ENCODE results near the gene SMIM36. TPM values are rescaled to one million over a fixed set of nuclear protein-coding genes. Genes with fewer than 3 reads are reported as not detected.

Gene SMIM36
- total and polyA plus RNA-seq, 10 of the 15 experiments (the other 5 are each of a cell fraction or from before 2014, with no cell fraction given), result not detected

DNA sequence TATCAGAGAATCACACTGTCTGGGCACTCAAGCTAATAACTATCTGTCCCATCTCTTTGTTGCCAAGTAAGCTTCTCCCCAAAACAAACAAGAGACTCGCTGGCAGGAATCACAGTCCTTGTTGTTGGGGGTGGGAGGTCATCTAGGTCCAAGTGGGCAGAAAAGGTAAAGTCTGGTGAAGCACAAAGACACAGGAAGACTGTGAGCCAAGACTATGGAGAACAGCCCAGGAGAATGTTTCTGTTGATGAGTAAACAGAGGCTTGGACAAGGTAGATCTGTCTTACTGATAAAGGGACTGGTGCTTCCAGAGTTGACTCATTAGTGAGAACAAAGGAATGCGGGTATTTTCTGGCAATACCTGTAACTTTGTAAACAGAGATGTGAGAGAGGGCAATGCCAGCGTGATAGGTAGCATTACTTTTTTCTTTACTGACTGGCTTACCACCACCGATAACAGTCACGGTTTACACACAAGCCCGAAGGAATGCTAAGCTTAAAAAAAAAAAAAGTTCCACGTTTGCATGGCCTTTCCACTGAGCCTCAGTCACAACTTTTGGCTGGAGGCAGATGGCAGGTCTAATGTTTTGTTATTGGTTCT, 78.1 kb downstream of the SMIM36 start:
- no peaks in the 10 kb centered on the region for H3K9me3 ChIP-seq (replicated peaks; ENCODE audit: control insufficient read depth, insufficient read depth, low read length)
- TF ChIP-seq SMARCA5 (IDR thresholded peaks at IDR 0.05) (no peak), JUNB (IDR thresholded peaks at IDR 0.05) (peak; percentile 49), MLLT1 (IDR thresholded peaks at IDR 0.05) (0 out of 2 replicates have a peak, but pooled peaks have one; percentile 33), FOXM1 (IDR thresholded peaks at IDR 0.05; ENCODE audit: low read depth, low read length) (peak; percentile 19; the same call in 1 of the 2 replicates), TBL1XR1 (IDR thresholded peaks at IDR 0.05; ENCODE audit: low read depth, low read length) (no peak), RUNX3 (IDR thresholded peaks at IDR 0.05; ENCODE audit: low read length) (peak; percentile 32), HDGF (IDR thresholded peaks at IDR 0.05) (no peak)
- 76% methylated on average over 7 of the region's 7 CpGs for WGBS (ENCODE audit: insufficient coverage, insufficient replicate concordance, low lambda C conversion rate, missing lambda C conversion rate)
- no TSS peak for BruUV-seq (replicated peaks)
- no peak overlapping the region for H3K4me3 ChIP-seq
- CTCF ChIA-PET, result interaction anchor here (0.6 to 1.4 kb wide), 9 partner anchors 9 to 441 kb away, joined by 3 to 5 read pairs (median 3); partner anchors contain the start of gene SMIM36
- in situ Hi-C loops (cut with MboI) (no loop called here), intact Hi-C loops (cut with micrococcal nuclease; ENCODE audit: unreplicated experiment) (no loop called here)
- no peaks in the 10 kb centered on the region for H3K27me3 ChIP-seq (replicated peaks in 1 of 2; ENCODE audit: control insufficient read depth in 2 of 2, insufficient read depth in 2 of 2, low read length in 1 of 2)
- POLR2A ChIA-PET, result interaction anchor here (0.7 to 6.6 kb wide), 6 partner anchors 9 to 79 kb away, joined by 3 to 106 read pairs (median 4); partner anchors contain the start of gene MMD
- peak overlapping the region; percentile 3; the same call in 1 of the 2 replicates for H2AFZ ChIP-seq (ENCODE audit: control insufficient read depth, low read depth, low read length)
- H4K20me1 ChIP-seq (ENCODE audit: control insufficient read depth, insufficient read depth), result no peaks in the 10 kb centered on the region
- no peaks in the 10 kb centered on the region for H3K36me3 ChIP-seq (ENCODE audit: control insufficient read depth in 2 of 2, insufficient read depth in 2 of 2, low read length in 1 of 2)
- SMC1A ChIA-PET (ENCODE audit: uncharacterized antibody, unreplicated experiment), result interaction anchor here (0.7 to 17.7 kb wide), 10 partner anchors 9 to 81 kb away, joined by 3 to 359 read pairs (median 4); partner anchors contain the start of genes MMD and SMIM36
- peak overlapping the region; percentile 29; the same call in 1 of the 2 replicates for H3K27ac ChIP-seq (ENCODE audit: control insufficient read depth, insufficient read depth)
- ATAC-seq (peak; percentile 10), FAIRE-seq (no peak), DNase-seq (ENCODE audit: low read depth, low spot score) (no peak)
- H3K4me2 ChIP-seq (ENCODE audit: control insufficient read depth, insufficient read depth), result no peak overlapping the region
- H3K9ac ChIP-seq (ENCODE audit: control insufficient read depth, insufficient read depth, low read length), result no peak overlapping the region
- no peaks in the 10 kb centered on the region for H3K79me2 ChIP-seq (ENCODE audit: control insufficient read depth, insufficient read depth, low read length)
- RAD21 ChIA-PET (ENCODE audit: unreplicated experiment), result interaction anchor here (0.6 to 6.4 kb wide), 6 partner anchors 8 to 80 kb away, joined by 3 to 99 read pairs (median 4); partner anchors contain the start of genes MMD and SMIM36
- peaks cover 26% of the 10 kb centered on the region for H3K4me1 ChIP-seq (ENCODE audit: control insufficient read depth, insufficient read depth, low read length)
